ENCODE measurements around the gene CKB.

GRCh38 chr14:103563844-103564505 is 41.3 kb upstream of the CKB start:
- TF ChIP-seq GATA2 (IDR thresholded peaks at IDR 0.05; ENCODE audit: low read depth, low read length) (no peak), GATA3 (IDR thresholded peaks at IDR 0.05; ENCODE audit: low read depth, low read length) (no peak)
